ENCODE data around the gene HLA-DRB5. TPM values are rescaled to one million over a fixed set of nuclear protein-coding genes. Genes with fewer than 3 reads are reported as not detected.
"Not testable (repeated sequence)": the region's sequence is repeated elsewhere in the genome, so short reads cannot be mapped to it uniquely, and the experiment has no call there.

HLA-DRB5 gene
- total and polyA plus RNA-seq, 5 donors, result 0.45 to 98.5 (median 56.6) TPM

- DNase-seq, result no peak
- Histone ChIP-seq H3K9me3 (ENCODE audit: control insufficient read depth, low read length) (no peaks in the 10 kb centered on the region), H3K27me3 (ENCODE audit: control insufficient read depth, insufficient read depth) (no peaks in the 10 kb centered on the region), H3K4me1 (ENCODE audit: control insufficient read depth, insufficient read depth, low read length) (no peaks in the 10 kb centered on the region), H3K27ac (ENCODE audit: low read length) (no peak overlapping the region), H3K4me3 (ENCODE audit: low read length) (no peak overlapping the region)
- no peak for ATAC-seq
- intact Hi-C loops (cut with DNase I), result no loop called here
Measured at GRCh38 chr6:32492351-32492750, 37.7 kb downstream of the HLA-DRB5 start.

- ATAC-seq (no peak), DNase-seq (no peak)
- intact Hi-C loops (cut with DNase I), result no loop called here
- H3K9me3 ChIP-seq (ENCODE audit: control insufficient read depth, low read length), result no peaks in the 10 kb centered on the region
- no peaks in the 10 kb centered on the region for H3K27me3 ChIP-seq (ENCODE audit: control insufficient read depth, insufficient read depth)
- WGBS, result 0% methylated on average over 1 of the region's 1 CpG
- no peaks in the 10 kb centered on the region for H3K4me1 ChIP-seq (ENCODE audit: control insufficient read depth, insufficient read depth, low read length)
- H3K27ac ChIP-seq (ENCODE audit: low read length), result no peak overlapping the region
- H3K4me3 ChIP-seq (ENCODE audit: low read length), result no peak overlapping the region
Measured at GRCh38 chr6:32491700-32492099, 38.4 kb downstream of the HLA-DRB5 start.

- no CpG with 5 or more reads among the region's 1 CpG for WGBS
- intact Hi-C loops (cut with DNase I), result no loop called here
- H3K9me3 ChIP-seq (ENCODE audit: control insufficient read depth, low read length), result no peaks in the 10 kb centered on the region
- no peaks in the 10 kb centered on the region for H3K4me1 ChIP-seq (ENCODE audit: control insufficient read depth, insufficient read depth, low read length)
- no peak overlapping the region for H3K27ac ChIP-seq (ENCODE audit: low read length)
- H3K4me3 ChIP-seq (ENCODE audit: low read length), result no peak overlapping the region
- H3K27me3 ChIP-seq (ENCODE audit: control insufficient read depth, insufficient read depth), result no peaks in the 10 kb centered on the region
- no peak for DNase-seq
- ATAC-seq, result peak; percentile 34 to 89
Measured at GRCh38 chr6:32488083-32488482, 42.0 kb downstream of the HLA-DRB5 start.

- Histone ChIP-seq H3K9me3 (ENCODE audit: control insufficient read depth, low read length) (no peaks in the 10 kb centered on the region), H3K4me3 (ENCODE audit: low read length) (no peak overlapping the region), H3K27ac (ENCODE audit: low read length) (no peak overlapping the region), H3K4me1 (ENCODE audit: control insufficient read depth, insufficient read depth, low read length) (no peaks in the 10 kb centered on the region), H3K27me3 (ENCODE audit: control insufficient read depth, insufficient read depth) (no peaks in the 10 kb centered on the region)
- 69% methylated on average over 4 of the region's 4 CpGs for WGBS
- no peak for DNase-seq
- ATAC-seq, result no peak
- intact Hi-C loops (cut with DNase I), result no loop called here
Measured at GRCh38 chr6:32484614-32484998, 45.5 kb downstream of the HLA-DRB5 start.

- H3K4me1 ChIP-seq (ENCODE audit: control insufficient read depth, insufficient read depth, low read length), result no peaks in the 10 kb centered on the region
- H3K27ac ChIP-seq (ENCODE audit: low read length), result no peak overlapping the region
- WGBS, result 67% methylated on average over 26 of the region's 26 CpGs
- no peaks in the 10 kb centered on the region for H3K9me3 ChIP-seq (ENCODE audit: control insufficient read depth, low read length)
- no peaks in the 10 kb centered on the region for H3K27me3 ChIP-seq (ENCODE audit: control insufficient read depth, insufficient read depth)
- H3K4me3 ChIP-seq (ENCODE audit: low read length), result no peak overlapping the region
- intact Hi-C loops (cut with DNase I), result no loop called here
- ATAC-seq (peak in 1 of 2 donors; percentile 13), DNase-seq (peak in 1 of 3 donors; percentile 46)
Measured at GRCh38 chr6:32483968-32484613, 46.0 kb downstream of the HLA-DRB5 start.

- no peak for ATAC-seq
- H3K9me3 ChIP-seq (ENCODE audit: control insufficient read depth, low read length), result peaks cover 3% of the 10 kb centered on the region
- no peak for DNase-seq
- no peak overlapping the region for H3K27ac ChIP-seq (ENCODE audit: low read length)
- no peak overlapping the region for H3K4me3 ChIP-seq (ENCODE audit: low read length)
- intact Hi-C loops (cut with DNase I), result no loop called here
- no peaks in the 10 kb centered on the region for H3K27me3 ChIP-seq (ENCODE audit: control insufficient read depth, insufficient read depth)
- no peaks in the 10 kb centered on the region for H3K4me1 ChIP-seq (ENCODE audit: control insufficient read depth, insufficient read depth, low read length)
- 83% methylated on average over 13 of the region's 13 CpGs for WGBS
Measured at GRCh38 chr6:32475392-32476206, 54.5 kb downstream of the HLA-DRB5 start.

GRCh38 chr6:32473376-32474348 is 56.4 kb downstream of the HLA-DRB5 start:
- H3K27me3 ChIP-seq (ENCODE audit: control insufficient read depth, insufficient read depth); intact Hi-C loops (cut with DNase I): not testable (repeated sequence)

GRCh38 chr6:32472781-32473375 is 57.2 kb downstream of the HLA-DRB5 start:
- Histone ChIP-seq H3K4me3 (ENCODE audit: low read length) (no peak overlapping the region), H3K27me3 (ENCODE audit: control insufficient read depth, insufficient read depth) (no peaks in the 10 kb centered on the region), H3K9me3 (ENCODE audit: control insufficient read depth, low read length) (peaks cover 2% of the 10 kb centered on the region), H3K4me1 (ENCODE audit: control insufficient read depth, insufficient read depth, low read length) (no peaks in the 10 kb centered on the region), H3K27ac (ENCODE audit: low read length) (peak overlapping the region; percentile 72)
- DNase-seq (no peak), ATAC-seq (peak in 1 of 2 donors; percentile 20)
- 64% methylated on average over 5 of the region's 5 CpGs for WGBS
- intact Hi-C loops (cut with DNase I), result no loop called here

More at GRCh38 chr6:32473376-32474348, 56.4 kb downstream of the HLA-DRB5 start:
- ATAC-seq (peak; percentile 89 to 97), DNase-seq (peak in 1 of 3 donors; percentile 60)
- peak overlapping the region; percentile 72 for H3K27ac ChIP-seq (ENCODE audit: low read length)
- H3K9me3 ChIP-seq (ENCODE audit: control insufficient read depth, low read length); H3K4me1 ChIP-seq (ENCODE audit: control insufficient read depth, insufficient read depth, low read length); H3K4me3 ChIP-seq (ENCODE audit: low read length): not testable (repeated sequence)
- 48% methylated on average over 10 of the region's 10 CpGs for WGBS

- whole genome bisulfite sequencing, result 64% methylated on average over 5 of the region's 5 CpGs
- H3K4me3 ChIP-seq (ENCODE audit: low read length); ATAC-seq; H3K4me1 ChIP-seq (ENCODE audit: control insufficient read depth, insufficient read depth, low read length); H3K27ac ChIP-seq (ENCODE audit: low read length); H3K27me3 ChIP-seq (ENCODE audit: control insufficient read depth, insufficient read depth); H3K9me3 ChIP-seq (ENCODE audit: control insufficient read depth, low read length); intact Hi-C loops (cut with DNase I); DNase-seq: not testable (repeated sequence)
Measured at GRCh38 chr6:32467743-32468503, 62.2 kb downstream of the HLA-DRB5 start.
